Kidney epithelial cell (primary cell): ENCODE measurements around the gene APMAP. TPM values are rescaled to one million over a fixed set of nuclear protein-coding genes. Genes with fewer than 3 reads are reported as not detected.

Experiments
- DNase-seq: peaks from one replicate; pipeline ENCODE4 v3.0.0-alpha.2; 2010; ENCODE audit warnings: low read depth
- H3K27me3 ChIP-seq: 2 replicates; pipeline ENCODE4 v1.6.0; 2011; ENCODE audit warnings: low read length; ENCODE audit not compliant: control insufficient read depth, insufficient read depth
- H3K36me3 ChIP-seq: 2 replicates; pipeline ENCODE4 v1.5.1; 2011; ENCODE audit warnings: low read length; ENCODE audit not compliant: control insufficient read depth, insufficient read depth
- H3K4me3 ChIP-seq: 2 replicates; pipeline ENCODE4 v1.5.1; 2011; ENCODE audit warnings: low read depth, mild to moderate bottlenecking, control low read depth, low read length
- total RNA-seq: library from RNA; depleted of rRNA; stranded (reverse); fragments of >200 nt; gene quantifications from 2 replicates; pipeline ENCODE4 v1.2.3, GENCODE V29; 2015
- TF ChIP-seq, protein P1 (sequence below): IDR thresholded peaks from 2 replicates; pipeline ENCODE4 v1.5.1; 2011; ENCODE audit warnings: mild to moderate bottlenecking, moderate library complexity, low read length, control low read depth, inconsistent platforms; ENCODE audit not compliant: insufficient read depth, poor library complexity, severe bottlenecking

APMAP gene
- total RNA-seq, 1 donor from 2014 or later: 98.8 TPM

GRCh38 chr20:24936526-24937407, 55.8 kb downstream of the APMAP start:
- H3K36me3 ChIP-seq: no peaks in the 10 kb centered on the region
- TF ChIP-seq, protein P1, sequence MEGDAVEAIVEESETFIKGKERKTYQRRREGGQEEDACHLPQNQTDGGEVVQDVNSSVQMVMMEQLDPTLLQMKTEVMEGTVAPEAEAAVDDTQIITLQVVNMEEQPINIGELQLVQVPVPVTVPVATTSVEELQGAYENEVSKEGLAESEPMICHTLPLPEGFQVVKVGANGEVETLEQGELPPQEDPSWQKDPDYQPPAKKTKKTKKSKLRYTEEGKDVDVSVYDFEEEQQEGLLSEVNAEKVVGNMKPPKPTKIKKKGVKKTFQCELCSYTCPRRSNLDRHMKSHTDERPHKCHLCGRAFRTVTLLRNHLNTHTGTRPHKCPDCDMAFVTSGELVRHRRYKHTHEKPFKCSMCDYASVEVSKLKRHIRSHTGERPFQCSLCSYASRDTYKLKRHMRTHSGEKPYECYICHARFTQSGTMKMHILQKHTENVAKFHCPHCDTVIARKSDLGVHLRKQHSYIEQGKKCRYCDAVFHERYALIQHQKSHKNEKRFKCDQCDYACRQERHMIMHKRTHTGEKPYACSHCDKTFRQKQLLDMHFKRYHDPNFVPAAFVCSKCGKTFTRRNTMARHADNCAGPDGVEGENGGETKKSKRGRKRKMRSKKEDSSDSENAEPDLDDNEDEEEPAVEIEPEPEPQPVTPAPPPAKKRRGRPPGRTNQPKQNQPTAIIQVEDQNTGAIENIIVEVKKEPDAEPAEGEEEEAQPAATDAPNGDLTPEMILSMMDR: no peak
- DNase-seq: no peak
- no peaks in the 10 kb centered on the region for H3K27me3 ChIP-seq
- H3K4me3 ChIP-seq: no peak overlapping the region

DNA sequence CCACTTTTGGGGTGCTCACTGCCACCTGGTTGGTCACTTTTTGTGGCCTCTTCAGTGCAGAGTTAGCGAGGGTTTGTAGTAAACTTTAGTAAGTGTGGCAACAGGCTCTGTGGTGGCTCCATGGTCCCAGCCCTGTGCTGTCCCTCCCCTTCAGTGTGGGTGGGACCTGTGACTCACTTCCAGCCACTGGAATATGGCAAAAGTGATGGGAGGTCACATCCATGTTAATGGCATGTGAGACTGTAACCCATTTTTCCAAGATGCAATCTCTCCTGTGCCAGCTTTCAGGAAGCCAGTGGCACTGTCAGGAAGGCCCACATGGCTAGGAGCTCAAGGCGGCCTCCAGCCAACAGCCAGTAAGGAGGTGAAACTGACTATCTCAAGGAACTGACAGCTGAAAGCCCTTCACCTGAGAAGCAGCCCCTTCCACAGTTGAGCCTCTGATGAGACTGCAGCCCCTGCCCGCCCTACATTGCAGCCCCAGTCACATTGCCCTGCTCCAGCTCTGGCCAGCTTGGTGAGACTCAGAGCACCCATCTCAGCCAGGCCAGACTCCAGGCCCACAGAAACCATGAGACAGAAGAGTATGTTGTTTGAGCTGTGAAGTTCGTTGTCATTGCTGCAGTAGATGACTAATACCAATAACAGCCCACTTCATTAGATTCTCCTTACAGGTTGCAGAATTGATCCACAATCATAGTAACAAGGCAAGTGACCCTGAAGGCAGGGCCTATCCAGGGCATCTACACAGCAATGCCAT, 56.6 kb downstream of the APMAP start:
- TF ChIP-seq, protein P1: no peak

GRCh38 chr20:24935140-24935539, 57.4 kb downstream of the APMAP start:
- Histone ChIP-seq H3K27me3 (no peaks in the 10 kb centered on the region), H3K36me3 (no peaks in the 10 kb centered on the region), H3K4me3 (no peak overlapping the region)
- no peak for DNase-seq
- TF ChIP-seq, protein P1: no peak

More for the DNA sequence above, 56.6 kb downstream of the APMAP start:
- Histone ChIP-seq H3K36me3 (no peaks in the 10 kb centered on the region), H3K4me3 (no peak overlapping the region), H3K27me3 (no peaks in the 10 kb centered on the region)
- no peak for DNase-seq

GRCh38 chr20:24934716-24935115, 57.8 kb downstream of the APMAP start:
- TF ChIP-seq, protein P1: no peak
- no peak for DNase-seq
- Histone ChIP-seq H3K36me3 (no peaks in the 10 kb centered on the region), H3K27me3 (no peaks in the 10 kb centered on the region), H3K4me3 (no peak overlapping the region)

DNA sequence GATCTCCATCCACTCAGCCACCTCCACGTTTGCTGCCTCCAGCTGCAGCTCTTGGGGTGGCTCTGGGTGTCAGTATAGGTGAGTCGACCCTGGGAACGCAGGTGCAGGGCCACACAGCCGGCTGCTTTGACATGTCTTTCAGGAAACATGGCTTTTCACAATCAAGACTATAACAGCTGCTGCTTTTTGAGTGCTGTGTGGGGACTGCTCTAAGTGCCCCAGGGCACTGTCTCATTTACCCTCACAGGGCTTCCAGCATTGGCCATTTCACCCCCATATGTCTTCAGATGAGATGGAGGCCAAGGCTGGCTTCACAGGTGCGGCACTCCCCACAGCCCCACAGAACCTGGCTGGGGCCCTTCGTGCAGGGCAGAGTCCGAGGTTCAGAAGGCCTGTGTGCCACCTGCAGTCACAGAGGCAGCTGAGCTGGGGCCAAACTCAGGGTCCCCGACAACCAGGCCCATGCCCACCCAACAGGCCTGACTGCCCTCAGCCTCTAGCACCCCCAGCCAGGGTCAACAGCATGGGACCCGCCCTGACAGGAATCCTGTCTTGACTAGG, 58.4 kb downstream of the APMAP start:
- no peak for DNase-seq
- Histone ChIP-seq H3K36me3 (no peaks in the 10 kb centered on the region), H3K27me3 (no peaks in the 10 kb centered on the region), H3K4me3 (no peak overlapping the region)
- TF ChIP-seq, protein P1: no peak
